Muscle of leg (tissue), 11 donors: ENCODE results near the gene SPOP. TPM values are rescaled to one million over a fixed set of nuclear protein-coding genes. Genes with fewer than 3 reads are reported as not detected.

Source experiments
- DNase-seq: peaks from one replicate; pipeline ENCODE4 v3.0.0; 2013
- H3K27ac ChIP-seq: one replicate; pipeline ENCODE4 v1.5.1; 2013; ENCODE audit warnings: mild to moderate bottlenecking, low read length, control low read depth
- H3K27me3 ChIP-seq: one replicate; pipeline ENCODE4 v1.6.1; 2013; ENCODE audit warnings: low read length; ENCODE audit not compliant: control insufficient read depth, insufficient read depth
- H3K36me3 ChIP-seq: one replicate; pipeline ENCODE4 v1.6.1; 2013; ENCODE audit warnings: low read length; ENCODE audit not compliant: control insufficient read depth, insufficient read depth
- H3K4me1 ChIP-seq: one replicate; pipeline ENCODE4 v1.6.1; 2013; ENCODE audit warnings: low read length; ENCODE audit not compliant: control insufficient read depth, insufficient read depth
- H3K4me3 ChIP-seq: one replicate; pipeline ENCODE4 v1.5.1; 2013; ENCODE audit warnings: low read length, control low read depth
- H3K9me3 ChIP-seq: replicated peaks from 2 replicates; pipeline ENCODE4 v1.6.1; 2013; ENCODE audit warnings: low read depth, low read length; ENCODE audit not compliant: control insufficient read depth
- WGBS: methylation state at CpG from one replicate; pipeline ENCODE4 v1.1.5; 2013; ENCODE audit warnings: missing lambda C conversion rate; ENCODE audit not compliant: insufficient coverage; 5-methylcytosine and 5-hydroxymethylcytosine counted together
- polyA plus RNA-seq, 8 donors: library from polyadenylated mRNA; unstranded; fragments of 120-200 nt; gene quantifications; one replicate each; pipeline versions ENCODE4 v1.2.1 to v1.2.3, GENCODE V29; 2013; ENCODE audit warnings: inconsistent platforms in 1 of 8, low replicate concordance in 1 of 8; ENCODE audit not compliant: insufficient read length in 8 of 8, insufficient read depth in 1 of 8
- total RNA-seq: library from RNA; stranded (reverse); fragments of 120-200 nt; gene quantifications from one replicate; pipeline ENCODE4 v1.2.4, GENCODE V29; 2013

Gene SPOP
- total and polyA plus RNA-seq, 9 donors, result 46.9 to 59.7 (median 52.5) TPM

- WGBS, result no CpG with 5 or more reads among the region's 1 CpG
- peaks cover 81% of the 10 kb centered on the region for H3K36me3 ChIP-seq
- no peak overlapping the region for H3K4me3 ChIP-seq
- H3K27me3 ChIP-seq, result no peaks in the 10 kb centered on the region
- H3K27ac ChIP-seq, result no peak overlapping the region
- DNase-seq, result no peak
- no peaks in the 10 kb centered on the region for H3K9me3 ChIP-seq
- peaks cover 34% of the 10 kb centered on the region for H3K4me1 ChIP-seq
Observed at GRCh38 chr17:49716668-49717364, 38.9 kb upstream of the SPOP start.

- WGBS, result 94% methylated on average over 2 of the region's 9 CpGs
- DNase-seq, result no peak
- Histone ChIP-seq H3K4me1 (peaks cover 25% of the 10 kb centered on the region), H3K27me3 (no peaks in the 10 kb centered on the region), H3K4me3 (no peak overlapping the region), H3K9me3 (no peaks in the 10 kb centered on the region), H3K27ac (no peak overlapping the region), H3K36me3 (peaks cover 81% of the 10 kb centered on the region)
Observed at GRCh38 chr17:49715717-49716279, 37.9 kb upstream of the SPOP start.

GRCh38 chr17:49715216-49715615 lies 37.3 kb upstream of the SPOP start:
- Histone ChIP-seq H3K36me3 (peaks cover 83% of the 10 kb centered on the region), H3K9me3 (no peaks in the 10 kb centered on the region), H3K27ac (no peak overlapping the region), H3K4me1 (peaks cover 23% of the 10 kb centered on the region), H3K27me3 (no peaks in the 10 kb centered on the region), H3K4me3 (no peak overlapping the region)
- 86% methylated on average over 3 of the region's 4 CpGs for WGBS
- no peak for DNase-seq

GRCh38 chr17:49708515-49709183 lies 30.8 kb upstream of the SPOP start:
- peak; percentile 33 for DNase-seq
- Histone ChIP-seq H3K4me3 (peak overlapping the region; percentile 27), H3K27me3 (no peaks in the 10 kb centered on the region), H3K27ac (peak overlapping the region; percentile 60), H3K36me3 (peaks cover 54% of the 10 kb centered on the region), H3K9me3 (no peaks in the 10 kb centered on the region), H3K4me1 (peaks cover 17% of the 10 kb centered on the region)
- WGBS, result 56% methylated on average over 9 of the region's 15 CpGs

GRCh38 chr17:49707608-49708514 lies 30.0 kb upstream of the SPOP start, which contains the start of gene SLC35B1:
SLC35B1 (minus strand) TSS chr17:49707964; CDS start chr17:49707833, 131 bp downstream.
- peak within 1 kb of the TSS; percentile 98 for H3K27ac ChIP-seq
- no peaks in the 10 kb centered on the region for H3K27me3 ChIP-seq
- peak; percentile 99 for DNase-seq
- WGBS, result under 1% methylated on average over 46 of the region's 53 CpGs
- peak within 1 kb of the TSS; percentile 98 for H3K4me3 ChIP-seq
- H3K9me3 ChIP-seq, result no peaks in the 10 kb centered on the region
- H3K4me1 ChIP-seq, result peaks cover 17% of the 10 kb centered on the region
- H3K36me3 ChIP-seq, result peaks cover 56% of the 10 kb centered on the region

GRCh38 chr17:49707246-49707607 lies 29.3 kb upstream of the SPOP start:
- WGBS, result 1% methylated on average over 12 of the region's 12 CpGs
- Histone ChIP-seq H3K4me1 (peaks cover 17% of the 10 kb centered on the region), H3K27ac (peak overlapping the region; percentile 98), H3K4me3 (peak overlapping the region; percentile 98), H3K27me3 (no peaks in the 10 kb centered on the region), H3K36me3 (peaks cover 59% of the 10 kb centered on the region), H3K9me3 (no peaks in the 10 kb centered on the region)
- peak; percentile 30 for DNase-seq

GRCh38 chr17:49705254-49705653 lies 27.4 kb upstream of the SPOP start:
- H3K4me3 ChIP-seq, result no peak overlapping the region
- peaks cover 17% of the 10 kb centered on the region for H3K4me1 ChIP-seq
- H3K36me3 ChIP-seq, result peaks cover 59% of the 10 kb centered on the region
- H3K27ac ChIP-seq, result no peak overlapping the region
- DNase-seq, result no peak
- H3K9me3 ChIP-seq, result no peaks in the 10 kb centered on the region
- no peaks in the 10 kb centered on the region for H3K27me3 ChIP-seq

- Histone ChIP-seq H3K36me3 (peaks cover 71% of the 10 kb centered on the region), H3K9me3 (no peaks in the 10 kb centered on the region), H3K27ac (no peak overlapping the region), H3K4me3 (no peak overlapping the region), H3K27me3 (no peaks in the 10 kb centered on the region), H3K4me1 (peaks cover 19% of the 10 kb centered on the region)
- 38% methylated on average over 3 of the region's 6 CpGs for WGBS
- DNase-seq, result peak; percentile 29
Observed at GRCh38 chr17:49703557-49704277, 25.8 kb upstream of the SPOP start.

GRCh38 chr17:49700960-49701359 lies 23.1 kb upstream of the SPOP start:
- no peak overlapping the region for H3K4me3 ChIP-seq
- no peaks in the 10 kb centered on the region for H3K27me3 ChIP-seq
- no peak overlapping the region for H3K27ac ChIP-seq
- WGBS, result 77% methylated on average over 5 of the region's 6 CpGs
- H3K4me1 ChIP-seq, result peaks cover 11% of the 10 kb centered on the region
- H3K9me3 ChIP-seq, result no peaks in the 10 kb centered on the region
- H3K36me3 ChIP-seq, result peaks cover 67% of the 10 kb centered on the region
- no peak for DNase-seq
